Measurements from ENCODE around the gene P4HA3.

DNA sequence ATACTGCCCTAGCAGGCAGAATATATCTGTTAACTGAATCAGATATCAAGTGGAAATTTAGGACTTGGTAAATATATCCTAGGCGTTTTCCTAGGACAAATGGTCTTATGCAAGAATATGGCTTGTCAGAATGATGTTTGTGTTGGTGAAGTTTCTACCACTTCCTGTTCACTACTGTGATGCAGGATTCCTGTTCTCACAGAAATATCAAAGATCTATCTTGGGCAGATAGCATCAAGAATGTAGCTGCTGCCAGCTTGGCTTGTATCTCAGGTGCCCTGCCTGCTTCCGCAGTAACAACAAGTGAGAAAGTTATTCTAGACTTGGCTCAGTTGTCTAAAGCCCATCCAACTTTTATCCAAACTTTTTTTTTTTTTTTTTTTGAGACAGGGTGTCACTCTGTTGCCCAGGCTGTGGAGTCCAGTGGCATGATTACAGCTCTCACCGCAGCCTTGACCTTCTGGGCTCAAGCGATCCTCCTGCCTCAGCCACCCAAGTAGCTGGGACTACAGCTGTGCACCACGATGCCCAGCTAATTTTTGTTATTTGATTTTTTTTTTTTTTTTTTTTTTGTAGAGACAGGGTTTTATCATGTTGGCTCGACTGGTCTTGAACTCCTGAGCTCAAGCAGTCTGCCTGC is 79.0 kb downstream of the P4HA3 start:
- TF ChIP-seq TCF4 (CRISPR knock-in tag; IDR thresholded peaks at IDR 0.05; ENCODE audit: borderline replicate concordance) = no peak
- TF ChIP-seq ZNF70 (CRISPR knock-in tag; IDR thresholded peaks at IDR 0.05) = no peak
- TF ChIP-seq ZC3H10 (CRISPR knock-in tag; IDR thresholded peaks at IDR 0.05) = no peak
